Transverse colon (tissue), 4 donors: ENCODE measurements around the gene TEKT5.

ENCODE experiments used
- CTCF ChIP-seq, 5 experiments: fragments of 200-600 bp in 3 of 5; fragments of 450-650 bp in 2 of 5; sonication (generic) in 3 of 5; IDR thresholded peaks; 1 replicate in 2 of 5; 2 replicates in 3 of 5; pipeline ENCODE4 v1.5.1; 2016 to 2017; ENCODE audit warnings: antibody characterized with exemption in 5 of 5, inconsistent platforms in 3 of 5, mild to moderate bottlenecking in 2 of 5, moderate library complexity in 1 of 5
- EP300 ChIP-seq: sonication (generic); formaldehyde crosslinking; IDR thresholded peaks from one replicate; pipeline ENCODE4 v1.6.1; 2017; ENCODE audit warnings: antibody characterized with exemption, low read depth
- POLR2A ChIP-seq: fragments of 450-650 bp; IDR thresholded peaks from one replicate; pipeline ENCODE4 v1.6.1; 2016; ENCODE audit warnings: antibody characterized with exemption, mild to moderate bottlenecking, moderate library complexity
- POLR2AphosphoS5 ChIP-seq, 3 donors: sonication (generic); formaldehyde crosslinking; IDR thresholded peaks; one replicate each; pipeline ENCODE4 v1.6.1; 2016; ENCODE audit warnings: antibody characterized with exemption in 3 of 3

- TF ChIP-seq CTCF (IDR thresholded peaks at IDR 0.05) (no peak), POLR2A (no peak), POLR2AphosphoS5 (IDR thresholded peaks at IDR 0.05) (no peak), EP300 (no peak)
These were observed 113.9 kb downstream of the TEKT5 start for GRCh38 chr16:10580883-10581247.
